NCI-H2107 (cell line): ENCODE measurements around the gene VGLL4.
"Not testable (repeated sequence)": the region's sequence is repeated elsewhere in the genome, so short reads cannot be mapped to it uniquely, and the experiment has no call there.

Source experiments
- DNase-seq: peaks from one replicate; lab custom pipeline; 2025; lab: John Stamatoyannopoulos, UW

The VGLL4 gene, protein sequence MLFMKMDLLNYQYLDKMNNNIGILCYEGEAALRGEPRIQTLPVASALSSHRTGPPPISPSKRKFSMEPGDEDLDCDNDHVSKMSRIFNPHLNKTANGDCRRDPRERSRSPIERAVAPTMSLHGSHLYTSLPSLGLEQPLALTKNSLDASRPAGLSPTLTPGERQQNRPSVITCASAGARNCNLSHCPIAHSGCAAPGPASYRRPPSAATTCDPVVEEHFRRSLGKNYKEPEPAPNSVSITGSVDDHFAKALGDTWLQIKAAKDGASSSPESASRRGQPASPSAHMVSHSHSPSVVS

DNA sequence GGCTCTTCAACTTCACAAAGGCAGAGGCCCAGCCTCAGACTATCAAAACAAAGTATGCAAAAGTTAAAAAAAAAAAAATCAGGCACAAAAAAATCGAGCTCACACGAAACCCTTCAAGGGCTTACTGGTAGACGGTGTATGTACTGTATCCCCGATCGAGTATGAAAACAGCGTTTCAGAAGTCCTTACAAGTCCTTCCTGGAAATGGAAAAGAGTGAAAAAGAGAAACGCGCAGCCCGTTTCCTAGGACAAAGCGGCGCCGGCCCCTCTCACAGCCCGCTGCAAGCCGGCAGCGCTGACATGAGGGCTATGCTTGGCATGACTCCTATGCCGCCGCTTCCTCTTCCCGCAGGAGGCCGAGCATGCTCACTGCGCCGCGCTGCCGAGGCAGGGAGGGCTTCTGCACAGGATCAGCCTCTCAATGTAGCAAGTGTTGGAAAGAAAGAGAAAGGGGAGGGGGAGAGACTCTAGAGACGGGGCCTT lies at the start of gene VGLL4:
TSS of gene VGLL4 (minus strand) at position 311 of the 483 bp plus-strand sequence. CDS start 397 bp downstream, outside the sequence.
- no peak for DNase-seq

DNA sequence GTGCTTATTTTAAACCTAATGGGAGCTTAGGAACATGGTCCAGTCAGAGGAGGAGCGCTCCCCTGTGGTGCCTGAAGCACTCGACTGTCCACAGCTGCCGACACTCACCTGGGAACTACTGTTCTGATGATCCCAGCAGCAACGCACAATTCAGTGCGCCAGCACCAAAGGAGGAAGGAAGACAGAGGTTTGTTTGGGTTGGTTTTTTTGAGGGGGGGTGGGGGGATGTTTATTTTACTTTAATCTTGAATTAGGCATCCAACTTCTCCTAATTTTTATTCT lies 48.8 kb upstream of the VGLL4 start:
- DNase-seq = no peak

DNA sequence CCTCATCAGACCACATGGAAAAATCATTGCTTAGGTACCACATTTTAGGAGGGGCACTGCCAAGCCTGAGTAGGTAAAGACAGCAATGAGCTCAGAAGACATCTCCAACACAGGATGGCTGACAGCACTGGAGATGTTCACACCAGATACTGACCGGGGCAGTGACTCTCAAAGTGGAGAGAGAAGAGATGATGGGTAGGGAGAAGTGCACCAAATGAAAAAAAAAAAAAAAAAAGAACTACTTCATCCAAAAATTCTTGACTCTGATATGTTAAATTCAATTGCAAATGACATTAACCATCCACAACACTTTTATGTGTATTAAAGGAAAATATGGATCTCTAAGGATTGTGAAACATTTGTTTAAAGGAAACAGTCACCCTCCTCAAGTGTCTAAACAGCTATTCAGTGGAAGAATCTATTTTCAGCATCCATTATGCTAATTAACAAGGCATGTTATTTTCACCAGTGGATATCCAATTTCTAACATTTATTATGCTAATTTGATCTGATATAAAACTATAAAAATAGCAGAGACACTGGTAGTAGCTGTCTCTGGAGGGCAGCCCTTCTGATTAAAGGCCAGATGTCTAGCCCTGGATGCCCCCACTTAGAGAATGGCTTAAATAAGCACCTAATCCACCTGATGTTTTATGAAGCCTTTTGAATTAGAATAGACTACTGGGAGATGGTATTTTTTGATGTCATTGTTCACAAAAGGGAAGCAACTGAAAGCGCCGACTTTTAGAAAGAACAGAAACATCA lies 48.2 kb upstream of the VGLL4 start:
- DNase-seq = no peak

DNA sequence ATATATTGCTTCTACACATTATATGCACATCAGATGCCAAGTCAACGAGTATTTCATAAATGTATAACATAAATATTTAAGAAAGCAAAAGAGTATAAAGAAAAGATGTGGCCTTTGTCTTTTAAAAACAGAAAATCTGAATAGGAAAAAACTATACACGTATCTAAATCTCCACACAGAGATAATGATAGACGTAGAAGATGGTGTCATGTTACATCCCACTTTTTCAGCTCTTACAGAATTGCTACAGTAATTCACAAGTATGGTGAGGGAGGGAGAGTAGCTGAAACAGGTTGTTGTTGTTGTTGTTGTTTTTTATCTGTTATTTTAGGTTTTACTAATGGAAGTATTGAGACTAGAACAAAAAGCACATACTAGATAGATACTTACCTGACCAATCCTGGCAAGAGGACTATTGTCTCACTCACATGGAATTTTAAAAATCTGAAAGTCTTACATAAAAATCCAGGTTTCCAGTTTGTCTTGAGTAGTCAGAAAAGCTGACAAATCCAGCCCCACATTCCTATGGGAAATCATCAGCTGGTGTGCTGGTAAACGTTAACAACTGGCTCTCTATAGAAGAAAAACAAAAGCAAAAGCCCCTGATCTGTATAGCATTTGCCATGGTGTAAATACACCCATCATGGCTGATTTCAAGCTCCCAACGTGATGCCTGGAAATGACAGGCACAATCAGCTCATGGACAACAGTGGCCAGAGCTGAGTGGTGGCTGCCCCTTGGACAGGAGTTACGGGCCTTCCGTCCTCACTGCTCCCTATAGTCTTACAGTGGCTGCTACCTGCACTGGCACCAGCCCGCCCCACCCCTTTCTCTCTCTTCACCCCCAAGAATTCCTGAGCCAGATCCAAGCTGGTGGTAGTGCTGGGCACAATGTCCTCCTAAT lies 47.4 kb upstream of the VGLL4 start:
- no peak for DNase-seq

DNA sequence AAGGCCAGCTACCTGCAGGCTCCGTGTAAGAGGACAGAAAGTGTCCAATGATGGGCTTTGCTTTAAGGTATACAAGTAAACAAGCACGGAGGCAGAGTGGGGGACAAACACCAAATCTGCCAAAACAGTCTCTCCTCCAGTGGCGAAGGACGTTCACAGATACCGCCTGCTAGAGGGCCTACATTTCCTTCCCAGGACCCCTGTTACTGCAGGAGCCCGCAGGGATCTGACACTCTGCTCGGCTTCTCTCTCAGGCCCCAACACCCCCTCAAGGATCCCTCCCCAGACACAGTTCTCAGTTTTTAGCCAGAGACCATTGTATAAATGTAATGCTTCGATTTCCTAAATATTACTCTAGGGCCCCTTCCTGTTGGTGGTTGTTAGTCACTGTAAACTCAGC lies 46.0 kb upstream of the VGLL4 start:
- DNase-seq = no peak

DNA sequence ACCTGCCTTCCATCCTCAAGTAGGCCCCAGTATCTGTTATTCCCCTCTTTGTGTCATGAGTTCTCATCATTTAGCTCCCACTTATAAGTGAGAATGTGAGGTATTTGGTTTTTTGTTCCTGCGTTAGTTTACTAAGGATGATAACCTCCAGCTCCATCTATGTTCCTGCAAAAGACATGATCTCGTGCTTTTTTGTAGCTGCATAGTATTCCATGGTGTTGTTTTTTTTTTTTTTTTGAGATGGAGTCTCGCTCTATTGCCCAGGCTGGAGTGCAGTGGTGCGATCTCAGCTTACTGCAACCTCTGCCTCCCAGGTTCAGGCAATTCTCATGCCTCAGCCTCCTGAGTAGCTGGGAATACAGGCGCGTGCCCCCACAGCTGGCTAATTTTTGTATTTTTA lies 41.3 kb upstream of the VGLL4 start:
- not testable (repeated sequence) for DNase-seq

DNA sequence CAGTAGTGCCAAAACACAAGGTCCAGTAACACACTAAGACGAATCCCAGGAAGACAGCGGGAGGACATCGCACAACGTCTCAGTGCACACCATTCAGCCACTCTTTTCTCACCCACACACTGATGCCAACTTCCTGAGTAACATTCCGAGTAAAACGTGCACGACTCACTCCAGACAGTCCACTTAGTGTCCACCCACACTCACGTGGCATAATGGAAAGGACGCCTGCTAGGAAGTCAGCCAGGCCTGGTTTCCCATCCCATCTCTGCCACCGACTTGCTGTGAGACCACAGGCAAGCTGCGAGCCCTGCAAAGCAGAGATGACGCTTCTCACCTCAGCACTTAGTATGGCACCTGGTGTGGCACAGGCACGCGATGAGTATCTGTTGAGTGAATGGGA lies 36.8 kb upstream of the VGLL4 start:
- no peak for DNase-seq

DNA sequence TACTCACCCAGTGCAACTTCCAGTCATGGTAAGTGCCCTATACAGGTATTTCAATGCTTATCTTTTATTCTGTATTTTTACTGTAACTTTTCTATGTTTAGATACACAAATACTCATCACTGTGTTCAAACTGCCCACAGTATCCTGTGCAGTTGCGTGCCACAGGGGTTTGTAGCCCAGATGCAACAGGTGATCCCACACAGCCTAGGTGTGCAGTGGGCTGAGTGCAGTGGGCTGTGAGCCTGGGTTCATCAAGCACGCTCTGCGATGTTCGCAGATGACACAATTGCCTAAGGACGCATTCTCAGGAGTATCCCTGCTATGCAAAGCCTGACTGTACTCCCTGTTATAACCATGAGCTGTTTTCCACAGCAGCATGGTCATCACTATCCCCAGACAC lies 36.2 kb upstream of the VGLL4 start:
- DNase-seq = no peak

DNA sequence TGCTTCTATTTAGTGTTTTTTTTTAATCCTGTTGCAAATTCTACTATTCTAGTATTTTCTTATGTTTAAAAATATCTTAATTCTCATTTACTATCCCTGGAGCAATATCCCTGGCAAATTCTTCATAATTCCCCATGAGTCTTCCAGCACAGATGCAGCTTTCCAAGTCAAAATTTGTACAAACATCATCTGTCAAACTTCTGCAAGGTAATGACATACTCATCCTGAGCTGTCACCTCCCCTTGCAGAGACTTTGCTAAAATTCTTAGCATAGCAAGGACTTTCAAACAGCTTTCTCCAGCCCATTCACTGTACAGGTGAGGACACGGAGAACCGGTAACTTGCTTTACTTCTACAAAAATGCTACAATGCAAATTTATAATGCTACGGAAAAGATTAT lies 28.6 kb upstream of the VGLL4 start:
- no peak for DNase-seq

DNA sequence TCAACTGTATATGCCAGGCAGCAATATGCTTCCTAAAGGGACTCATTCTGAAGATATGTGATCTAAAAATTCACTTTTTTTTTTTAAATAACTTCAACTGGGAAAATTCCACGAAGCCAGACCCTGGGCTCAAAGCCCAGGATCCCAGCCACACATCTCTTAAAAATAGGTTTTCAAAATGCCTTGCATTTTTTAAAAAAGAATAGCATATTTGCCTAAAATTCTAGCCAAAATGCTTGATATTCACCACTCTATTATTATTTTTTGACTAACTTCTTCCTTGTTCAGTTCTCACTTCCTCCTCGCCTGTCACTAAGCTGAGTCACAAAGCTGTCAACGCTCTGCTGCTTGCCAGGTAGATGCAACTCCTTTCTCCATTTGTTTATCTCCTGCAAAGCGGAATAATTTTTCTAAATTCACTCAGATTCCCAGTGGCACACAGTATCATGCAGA lies 28.0 kb upstream of the VGLL4 start:
- DNase-seq = no peak

DNA sequence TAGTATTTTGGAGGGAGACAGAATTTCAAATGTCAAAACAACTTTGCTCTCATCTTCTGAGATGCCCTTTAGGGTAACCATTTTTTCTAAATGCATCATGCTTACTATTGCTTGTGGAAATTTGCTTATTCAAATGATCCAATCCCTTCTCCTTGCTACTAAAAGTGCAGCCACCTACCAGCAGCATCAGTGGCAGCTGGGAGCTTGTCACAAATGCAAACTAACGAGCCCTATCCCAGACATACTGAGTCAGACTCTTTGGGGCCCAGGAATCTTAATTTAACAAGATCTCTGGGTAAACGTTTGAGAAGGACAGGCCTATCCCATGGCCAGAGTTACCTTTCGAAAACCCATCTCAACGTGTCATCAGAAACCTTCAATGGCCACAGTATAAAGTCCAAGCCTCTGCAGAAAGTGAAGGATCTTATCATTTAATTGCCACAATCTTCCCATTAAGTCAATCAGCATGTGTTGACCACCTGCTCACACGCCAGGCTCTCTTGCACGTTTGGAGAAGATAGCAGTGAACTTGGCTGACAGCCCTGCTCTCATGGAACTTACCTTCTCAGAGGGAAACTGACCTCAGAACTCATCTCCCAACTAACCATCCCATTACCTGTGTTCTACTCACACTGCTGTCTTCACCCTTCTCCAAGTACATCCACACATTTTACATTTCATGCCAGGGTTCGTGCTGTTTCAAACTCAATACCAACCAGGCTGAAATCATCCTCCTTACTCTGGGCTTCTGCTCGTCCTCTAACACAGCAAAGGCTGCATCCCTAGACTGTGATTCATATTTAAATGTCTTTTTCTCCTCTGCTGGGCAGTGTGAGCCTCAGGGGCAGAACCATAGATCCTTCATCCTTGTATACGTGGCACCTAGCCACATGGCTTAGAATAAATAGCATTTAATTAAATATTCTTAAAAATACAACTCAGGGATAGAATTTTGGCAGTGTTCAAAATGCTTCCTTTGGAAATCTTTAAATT lies 24.8 kb upstream of the VGLL4 start:
- DNase-seq = no peak

DNA sequence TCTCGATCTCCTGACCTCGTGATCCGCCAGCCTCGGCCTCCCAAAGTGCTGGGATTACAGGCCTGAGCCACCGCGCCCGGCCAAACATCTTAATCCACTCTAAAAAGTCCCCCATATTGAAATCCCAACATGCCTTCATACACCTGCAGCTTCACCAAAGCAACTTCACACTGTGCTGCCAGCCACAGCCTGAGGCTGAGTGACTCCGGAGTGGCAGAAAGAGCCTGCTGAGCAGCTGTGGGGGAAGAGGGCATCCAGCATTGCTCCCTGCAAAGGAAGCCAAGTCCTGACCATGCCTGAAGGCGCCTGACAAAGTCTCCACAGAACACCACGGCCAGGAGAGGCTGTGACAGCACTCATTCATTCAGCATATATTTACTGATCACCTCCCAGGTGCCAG lies 21.6 kb upstream of the VGLL4 start:
- DNase-seq = no peak

DNA sequence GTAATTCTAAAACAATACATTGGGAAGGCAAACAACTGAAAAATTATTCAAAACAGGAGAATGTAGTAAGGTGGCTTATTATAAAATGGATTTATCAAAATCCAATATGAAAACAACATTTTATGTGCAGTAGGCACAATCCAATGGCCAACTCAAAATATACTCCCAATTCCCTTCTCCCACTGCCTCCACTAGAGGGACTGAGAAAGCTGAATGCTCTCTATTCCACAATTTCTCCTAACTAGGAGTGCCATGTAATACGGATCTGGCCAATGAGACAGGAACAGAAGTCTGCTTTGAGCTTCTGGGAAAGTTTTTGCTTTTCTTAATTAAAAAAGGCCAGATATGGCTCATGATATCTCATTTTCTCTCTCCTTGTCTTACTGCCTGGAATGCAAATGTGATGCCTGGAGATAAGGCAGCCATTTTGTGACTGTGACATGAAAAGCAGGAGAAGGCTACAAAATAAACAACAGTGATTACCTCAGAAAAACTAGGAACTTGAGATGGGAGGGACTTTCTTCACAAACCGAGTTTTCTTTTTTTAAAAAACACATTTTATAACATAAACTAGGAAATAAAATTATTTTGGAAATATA lies 18.8 kb upstream of the VGLL4 start:
- DNase-seq = no peak

DNA sequence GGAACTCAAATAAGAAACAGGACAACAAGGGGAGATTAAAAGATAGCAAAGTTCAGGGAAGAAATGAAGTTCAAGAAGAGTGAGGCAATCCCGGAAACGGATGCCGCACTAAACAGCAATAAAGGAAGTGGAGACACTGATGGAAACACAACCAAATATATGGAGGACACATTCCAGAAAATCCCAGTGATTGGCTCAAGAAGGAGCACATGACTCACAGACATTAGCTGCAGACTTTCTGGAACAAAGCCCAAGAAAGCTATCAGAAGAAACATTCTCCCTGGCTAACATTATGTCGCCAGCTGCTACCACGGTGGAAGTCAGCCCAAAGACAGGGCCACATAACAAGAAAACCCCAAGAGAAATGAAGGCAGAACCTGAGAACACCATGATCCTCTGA lies 18.1 kb upstream of the VGLL4 start:
- DNase-seq = no peak

DNA sequence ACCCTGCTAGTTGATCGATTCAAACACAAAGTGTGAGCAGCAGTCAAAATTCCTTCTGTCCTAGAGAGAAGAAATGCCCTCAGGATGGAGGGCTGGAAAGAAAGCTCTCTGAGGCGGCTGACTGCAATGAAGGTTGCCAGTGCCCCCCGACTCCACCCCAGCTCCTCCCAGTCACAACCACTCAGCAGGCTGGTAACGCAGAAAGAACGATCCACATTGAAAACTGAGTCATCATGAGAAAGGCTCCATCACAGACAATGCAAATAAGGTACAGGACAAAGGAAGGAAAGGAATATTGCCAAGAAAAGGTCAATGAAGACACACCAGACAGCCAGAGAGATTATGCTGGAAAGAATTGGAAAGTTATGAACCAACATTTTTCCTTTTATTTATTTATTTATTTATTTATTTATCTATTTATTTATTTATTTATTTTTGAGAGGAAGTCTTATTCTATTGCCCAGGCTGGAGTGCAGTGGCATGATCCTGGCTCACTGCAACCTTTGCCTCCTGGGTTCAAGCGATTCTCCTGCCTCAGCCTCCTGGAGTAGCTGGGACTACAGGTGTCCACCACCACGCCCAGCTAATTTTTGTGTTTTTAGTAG lies 17.4 kb upstream of the VGLL4 start:
- no peak for DNase-seq

DNA sequence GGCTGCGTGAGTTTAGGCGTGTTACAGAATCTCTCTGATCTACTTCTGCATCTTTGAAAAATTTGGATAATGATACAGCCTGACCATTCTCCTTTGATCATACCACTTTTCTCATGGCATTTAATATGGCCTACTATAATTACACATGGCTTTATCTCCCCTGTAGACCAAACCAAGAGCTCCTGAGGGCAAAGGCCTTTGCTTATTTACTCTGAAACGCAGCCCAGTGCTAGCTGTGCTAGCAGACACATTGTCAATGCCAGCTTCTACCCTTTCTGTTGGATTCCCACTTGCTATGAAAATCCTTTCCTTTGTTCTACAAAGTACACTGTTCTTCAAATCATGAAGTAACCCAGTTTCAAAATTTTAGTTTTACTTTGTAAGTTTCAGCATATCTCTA lies 16.5 kb upstream of the VGLL4 start:
- no peak for DNase-seq

DNA sequence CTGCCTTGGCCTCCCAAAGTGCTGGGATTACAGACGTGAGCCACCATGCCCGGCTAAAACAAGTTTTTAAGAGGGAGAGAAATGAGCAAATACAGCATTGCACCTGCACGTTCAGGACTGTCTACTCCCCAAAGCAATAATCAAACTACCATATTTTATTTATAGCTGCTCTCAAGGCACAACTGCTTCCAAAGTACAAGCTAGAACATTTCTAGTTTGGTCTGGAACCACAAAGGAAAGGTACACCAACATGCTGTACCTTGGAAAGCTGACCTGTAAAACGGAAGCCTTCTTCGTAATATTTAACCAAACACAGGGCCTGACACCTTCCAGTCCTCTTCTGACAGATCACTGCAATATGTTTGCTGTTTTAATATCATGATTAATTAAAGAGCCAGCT lies 14.5 kb upstream of the VGLL4 start:
- DNase-seq = no peak

DNA sequence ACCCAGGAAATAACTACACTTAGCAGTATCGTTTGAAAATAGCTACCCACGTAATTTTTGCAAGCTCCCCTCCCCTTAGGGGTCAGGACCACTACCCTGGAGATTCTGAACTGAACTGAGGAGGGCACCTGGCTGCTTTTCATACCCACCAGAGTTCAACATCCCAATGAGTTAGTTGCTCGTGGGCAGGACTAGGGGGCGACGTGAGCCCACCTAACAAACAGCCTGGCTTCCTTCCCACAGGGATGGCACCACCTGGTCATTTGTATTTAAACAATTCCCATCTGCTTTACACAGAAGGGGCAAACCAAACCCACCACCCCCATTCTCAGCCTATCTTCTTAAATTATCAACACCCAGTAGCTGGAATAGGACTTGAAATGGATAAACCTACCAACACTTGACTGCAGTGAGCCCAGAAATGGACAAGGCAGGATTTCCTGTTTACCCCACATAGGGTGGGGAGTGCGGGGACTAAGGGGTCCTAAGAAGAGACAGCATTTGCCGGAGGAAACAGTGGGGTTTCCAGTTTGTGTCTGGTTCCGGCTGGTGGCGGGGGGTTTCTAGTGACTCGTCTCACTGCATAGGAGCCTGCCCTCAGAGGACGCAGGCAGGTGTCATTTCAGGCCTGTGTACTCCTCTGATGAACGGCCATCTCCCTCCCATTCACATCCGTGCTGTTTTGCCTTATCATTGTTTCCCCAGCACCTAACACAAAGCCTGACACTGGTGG lies 11.6 kb upstream of the VGLL4 start:
- DNase-seq = no peak

DNA sequence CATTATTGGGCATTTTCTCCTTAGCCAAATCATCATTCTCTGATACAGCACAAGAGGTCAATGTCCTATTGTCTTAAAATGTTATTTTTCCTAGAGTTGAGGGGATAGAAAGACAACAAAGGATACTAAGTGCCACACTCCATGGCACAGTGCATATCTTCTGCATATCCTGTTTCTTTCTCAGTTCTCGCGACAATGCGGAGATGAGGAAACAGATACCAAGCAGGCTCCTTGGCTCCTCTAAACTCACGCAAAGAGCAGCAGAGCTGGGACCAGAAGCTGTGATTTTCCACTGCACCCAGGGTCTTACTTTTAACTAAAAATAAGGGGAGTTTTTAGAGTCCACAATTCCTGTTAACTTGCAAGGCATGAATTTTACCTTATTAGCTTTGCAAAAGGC lies 10.5 kb upstream of the VGLL4 start:
- no peak for DNase-seq
